ENCODE measurements around the gene TEDC1. TPM values are rescaled to one million over a fixed set of nuclear protein-coding genes. Genes with fewer than 3 reads are reported as not detected.

TEDC1 gene
- total RNA-seq, 4 donors from 2014 or later: 5.5 to 20.4 (median 14.2) TPM

GRCh38 chr14:105477660-105478397, 13.2 kb upstream of the TEDC1 start:
- no peak for DNase-seq (ENCODE audit: low spot score in 2 of 2)
- H3K27me3 ChIP-seq: peaks cover 0 to 6% of the 10 kb centered on the region in 2 donors
- peaks cover 0 to 91% (median 65%) of the 10 kb centered on the region in 4 donors for H3K4me1 ChIP-seq
- WGBS, 2 donors: 38 to 63% methylated on average over 25 to 37 of the region's 56 CpGs
- H3K9me3 ChIP-seq: no peaks in the 10 kb centered on the region
- H3K27ac ChIP-seq: peak overlapping the region in 3 of 4 donors; percentile 18 to 96 (median 64)
- H3K4me3 ChIP-seq: peak overlapping the region in 1 of 4 donors; percentile 81
- TF ChIP-seq POLR2A (IDR thresholded peaks at IDR 0.05): no peak
- no peak for TF ChIP-seq EP300 (IDR thresholded peaks at IDR 0.05)
- TF ChIP-seq CTCF (IDR thresholded peaks at IDR 0.05): no peak
- H3K36me3 ChIP-seq: peaks cover 0 to 22% (median 0%) of the 10 kb centered on the region in 3 donors

- peaks cover 0 to 6% of the 10 kb centered on the region in 2 donors for H3K27me3 ChIP-seq
- TF ChIP-seq POLR2A (IDR thresholded peaks at IDR 0.05) (no peak), CTCF (IDR thresholded peaks at IDR 0.05) (no peak), EP300 (IDR thresholded peaks at IDR 0.05) (no peak)
- peaks cover 0 to 22% (median 0%) of the 10 kb centered on the region in 3 donors for H3K36me3 ChIP-seq
- no peak for DNase-seq (ENCODE audit: low spot score in 2 of 2)
- 52 to 59% methylated on average over 18 to 50 of the region's 81 CpGs for WGBS, 2 donors
- H3K4me1 ChIP-seq: peaks cover 0 to 91% (median 64%) of the 10 kb centered on the region in 4 donors
- no peaks in the 10 kb centered on the region for H3K9me3 ChIP-seq
- H3K27ac ChIP-seq: peak overlapping the region in 3 of 4 donors; percentile 18 to 95 (median 64)
- H3K4me3 ChIP-seq: no peak overlapping the region
Observed at GRCh38 chr14:105478398-105479251, 12.4 kb upstream of the TEDC1 start.

GRCh38 chr14:105479431-105480158, 11.5 kb upstream of the TEDC1 start:
- Histone ChIP-seq H3K27ac (peak overlapping the region in 3 of 4 donors; percentile 92 to 96 (median 95)), H3K4me1 (peaks cover 0 to 94% (median 62%) of the 10 kb centered on the region in 4 donors), H3K27me3 (peaks cover 0 to 6% of the 10 kb centered on the region in 2 donors), H3K4me3 (no peak overlapping the region), H3K36me3 (peaks cover 0 to 22% (median 0%) of the 10 kb centered on the region in 3 donors), H3K9me3 (no peaks in the 10 kb centered on the region)
- TF ChIP-seq EP300 (IDR thresholded peaks at IDR 0.05) (peak in 1 of 2 donors; percentile 14), CTCF (IDR thresholded peaks at IDR 0.05) (no peak)
- 61 to 62% methylated on average over 32 to 34 of the region's 34 CpGs for WGBS, 2 donors
- no peak for DNase-seq (ENCODE audit: low spot score in 2 of 2)

GRCh38 chr14:105480199-105480746, 10.8 kb upstream of the TEDC1 start:
- Histone ChIP-seq H3K4me1 (peaks cover 0 to 97% (median 61%) of the 10 kb centered on the region in 4 donors), H3K36me3 (peaks cover 0 to 22% (median 0%) of the 10 kb centered on the region in 3 donors), H3K27ac (peak overlapping the region; percentile 92 to 96 (median 94)), H3K9me3 (no peaks in the 10 kb centered on the region), H3K4me3 (no peak overlapping the region), H3K27me3 (peaks cover 0 to 1% of the 10 kb centered on the region in 2 donors)
- WGBS, 2 donors: 47 to 55% methylated on average over 15 of the region's 15 CpGs
- no peak for DNase-seq (ENCODE audit: low spot score in 2 of 2)
- TF ChIP-seq EP300 (IDR thresholded peaks at IDR 0.05) (no peak), CTCF (IDR thresholded peaks at IDR 0.05) (no peak), POLR2A (IDR thresholded peaks at IDR 0.05) (no peak)
